ENCODE measurements around the gene TBC1D22B.
"Not testable (repeated sequence)": the region's sequence is repeated elsewhere in the genome, so short reads cannot be mapped to it uniquely, and the experiment has no call there.

The TBC1D22B gene

GRCh38 chr6:37319156-37319555 lies 61.6 kb downstream of the TBC1D22B start:
- TF ChIP-seq CTCF (conservative IDR thresholded peaks at IDR 0.05), result no peak
- H3K27ac ChIP-seq, result no peak overlapping the region

GRCh38 chr6:37319856-37320480 lies 62.4 kb downstream of the TBC1D22B start:
- TF ChIP-seq CTCF (conservative IDR thresholded peaks at IDR 0.05), result no peak
- H3K27ac ChIP-seq, result no peak overlapping the region

GRCh38 chr6:37320646-37321045 lies 63.1 kb downstream of the TBC1D22B start:
- no peak overlapping the region for H3K27ac ChIP-seq
- TF ChIP-seq CTCF (conservative IDR thresholded peaks at IDR 0.05), result no peak

GRCh38 chr6:37321101-37321500 lies 63.5 kb downstream of the TBC1D22B start:
- no peak for TF ChIP-seq CTCF (conservative IDR thresholded peaks at IDR 0.05)
- H3K27ac ChIP-seq, result no peak overlapping the region

GRCh38 chr6:37321516-37322415 lies 64.2 kb downstream of the TBC1D22B start:
- TF ChIP-seq CTCF (conservative IDR thresholded peaks at IDR 0.05), result no peak
- no peak overlapping the region for H3K27ac ChIP-seq

- no peak overlapping the region for H3K27ac ChIP-seq
- no peak for TF ChIP-seq CTCF (conservative IDR thresholded peaks at IDR 0.05)
Measured at GRCh38 chr6:37323580-37323979, 66.0 kb downstream of the TBC1D22B start.

GRCh38 chr6:37324131-37325033 lies 66.8 kb downstream of the TBC1D22B start:
- H3K27ac ChIP-seq, result no peak overlapping the region
- no peak for TF ChIP-seq CTCF (conservative IDR thresholded peaks at IDR 0.05)

- H3K27ac ChIP-seq, result not testable (repeated sequence)
Measured at GRCh38 chr6:37330345-37330744, 72.8 kb downstream of the TBC1D22B start.
